Stomach smooth muscle (tissue), 2 donors: ENCODE measurements around the gene CABLES1.
"Not testable (repeated sequence)": the region's sequence is repeated elsewhere in the genome, so short reads cannot be mapped to it uniquely, and the experiment has no call there.

ENCODE experiments used
- H3K27ac ChIP-seq: one replicate; pipeline ENCODE4 v1.7.0; 2013; ENCODE audit warnings: mild to moderate bottlenecking, low read length, inconsistent platforms
- H3K27me3 ChIP-seq, 2 donors: one replicate each; pipeline ENCODE4 v1.7.0; 2013; ENCODE audit warnings: low read length in 2 of 2; ENCODE audit not compliant: insufficient read depth in 2 of 2, control insufficient read depth in 1 of 2
- H3K36me3 ChIP-seq, 2 donors: one replicate each; pipeline ENCODE4 v1.7.0; 2013; ENCODE audit warnings: low read length in 2 of 2; ENCODE audit not compliant: control insufficient read depth in 2 of 2, insufficient read depth in 2 of 2
- H3K4me1 ChIP-seq: one replicate; pipeline ENCODE4 v1.7.0; 2013; ENCODE audit warnings: low read length; ENCODE audit not compliant: control insufficient read depth, insufficient read depth
- H3K4me3 ChIP-seq, 2 donors: one replicate each; pipeline ENCODE4 v1.7.0; 2013; ENCODE audit warnings: low read length in 2 of 2
- H3K9ac ChIP-seq, 2 donors: one replicate each; pipeline ENCODE4 v1.7.0; 2013; ENCODE audit warnings: low read length in 2 of 2, mild to moderate bottlenecking in 1 of 2
- H3K9me3 ChIP-seq, 2 donors: one replicate each; pipeline ENCODE4 v1.7.0; 2013; ENCODE audit warnings: low read length in 2 of 2; ENCODE audit not compliant: control insufficient read depth in 2 of 2
- donor health status: healthy.
- donor health status: Pancreatic carcinoma.

CABLES1 gene

DNA sequence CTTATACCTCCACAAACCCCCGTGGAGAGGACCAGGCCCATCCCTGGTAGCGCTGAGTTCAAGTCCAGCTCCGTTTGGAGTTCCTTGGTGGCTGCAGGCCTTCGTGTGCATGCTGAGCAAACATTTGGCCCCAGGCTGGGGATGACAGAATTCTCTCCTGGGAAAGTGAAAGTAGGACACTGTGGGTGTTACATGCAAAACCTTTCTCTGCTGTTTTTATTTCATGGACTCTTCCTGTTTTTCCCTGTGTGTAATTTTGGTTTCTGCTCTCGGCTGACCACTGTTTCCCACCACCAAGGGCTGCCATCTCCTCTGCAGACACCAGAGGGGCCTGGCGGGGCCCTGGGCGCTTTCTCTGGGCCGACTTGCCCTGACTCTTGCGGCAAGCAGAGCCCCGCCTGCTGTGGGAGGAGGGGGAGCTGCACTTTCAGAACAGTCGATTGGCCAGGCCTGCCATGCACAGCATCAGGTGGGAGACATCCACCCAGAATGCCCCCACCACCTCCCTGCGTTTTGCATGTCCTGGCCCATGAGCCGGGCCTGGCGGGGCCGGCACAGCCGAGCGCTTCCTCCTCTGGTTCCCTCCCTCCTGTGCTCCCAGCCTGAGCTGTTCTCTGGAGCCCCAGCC lies 102.4 kb downstream of the CABLES1 start:
- Histone ChIP-seq H3K4me1 (peaks cover 17% of the 10 kb centered on the region), H3K9me3 (no peaks in the 10 kb centered on the region), H3K36me3 (no peaks in the 10 kb centered on the region), H3K27me3 (no peaks in the 10 kb centered on the region), H3K9ac (peak overlapping the region in 1 of 2 donors; percentile 66), H3K4me3 (peak overlapping the region; percentile 20 to 65), H3K27ac (peak overlapping the region; percentile 58)

- H3K9ac ChIP-seq: peak overlapping the region in 1 of 2 donors; percentile 66
- H3K36me3 ChIP-seq: no peaks in the 10 kb centered on the region
- H3K4me1 ChIP-seq: peaks cover 17% of the 10 kb centered on the region
- peak overlapping the region; percentile 58 for H3K27ac ChIP-seq
- H3K27me3 ChIP-seq: no peaks in the 10 kb centered on the region
- no peaks in the 10 kb centered on the region for H3K9me3 ChIP-seq
- H3K4me3 ChIP-seq: peak overlapping the region; percentile 20 to 65
Observed at GRCh38 chr18:23238152-23238531, 102.9 kb downstream of the CABLES1 start.

- H3K4me1 ChIP-seq: peaks cover 17% of the 10 kb centered on the region
- H3K27me3 ChIP-seq: no peaks in the 10 kb centered on the region
- H3K9me3 ChIP-seq: no peaks in the 10 kb centered on the region
- H3K27ac ChIP-seq: peak overlapping the region; percentile 58
- no peaks in the 10 kb centered on the region for H3K36me3 ChIP-seq
- H3K4me3 ChIP-seq: peak overlapping the region; percentile 19 to 65
- no peak overlapping the region for H3K9ac ChIP-seq
Observed at GRCh38 chr18:23238651-23239349, 103.5 kb downstream of the CABLES1 start.

DNA sequence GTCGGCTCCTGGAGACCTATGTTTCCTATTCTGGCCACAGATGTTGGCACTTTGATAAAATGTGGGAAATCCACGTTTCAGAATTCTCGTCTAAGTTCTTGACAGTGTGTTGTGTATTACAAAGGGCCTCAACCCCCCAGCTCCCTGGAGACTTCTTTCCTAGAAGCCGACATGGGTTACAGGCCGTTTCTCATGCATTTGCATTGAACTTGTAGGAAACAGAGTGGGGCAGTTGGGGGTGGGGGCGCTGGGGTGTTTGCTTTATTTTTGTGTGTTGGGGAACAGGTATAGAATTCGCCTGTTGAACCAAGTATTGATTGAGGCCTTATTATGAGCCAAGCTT lies 104.0 kb downstream of the CABLES1 start:
- H3K4me3 ChIP-seq: no peak overlapping the region
- H3K27me3 ChIP-seq: no peaks in the 10 kb centered on the region
- H3K27ac ChIP-seq: no peak overlapping the region
- H3K9me3 ChIP-seq: no peaks in the 10 kb centered on the region
- H3K9ac ChIP-seq: no peak overlapping the region
- H3K4me1 ChIP-seq: peaks cover 17% of the 10 kb centered on the region
- H3K36me3 ChIP-seq: no peaks in the 10 kb centered on the region

- H3K4me3 ChIP-seq: no peak overlapping the region
- no peak overlapping the region for H3K9ac ChIP-seq
- no peaks in the 10 kb centered on the region for H3K36me3 ChIP-seq
- H3K9me3 ChIP-seq: no peaks in the 10 kb centered on the region
- H3K27ac ChIP-seq: no peak overlapping the region
- no peaks in the 10 kb centered on the region for H3K27me3 ChIP-seq
- H3K4me1 ChIP-seq: peaks cover 17% of the 10 kb centered on the region
Observed at GRCh38 chr18:23239885-23240608, 104.8 kb downstream of the CABLES1 start.

DNA sequence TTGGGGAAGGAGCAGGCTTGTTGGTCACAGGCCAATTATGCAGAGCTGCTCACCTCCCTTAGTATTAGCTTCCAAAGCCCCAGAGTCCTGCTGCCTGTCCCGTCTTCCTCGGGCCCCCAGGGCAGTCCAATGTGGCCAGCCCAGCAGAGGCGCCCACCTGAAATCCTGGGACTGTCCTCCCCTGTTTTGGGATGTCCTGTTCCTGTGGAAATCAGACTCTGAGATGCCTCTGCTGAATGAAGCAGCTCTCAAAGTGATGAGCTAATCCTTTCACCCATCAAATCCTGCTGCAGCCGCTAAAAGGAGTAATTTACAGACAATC lies 105.3 kb downstream of the CABLES1 start:
- no peaks in the 10 kb centered on the region for H3K27me3 ChIP-seq
- no peak overlapping the region for H3K9ac ChIP-seq
- H3K4me1 ChIP-seq: peaks cover 17% of the 10 kb centered on the region
- no peak overlapping the region for H3K27ac ChIP-seq
- no peak overlapping the region for H3K4me3 ChIP-seq
- H3K9me3 ChIP-seq: no peaks in the 10 kb centered on the region
- no peaks in the 10 kb centered on the region for H3K36me3 ChIP-seq

- not testable (repeated sequence) for H3K9ac ChIP-seq, H3K9me3 ChIP-seq, H3K4me3 ChIP-seq, H3K36me3 ChIP-seq, H3K27ac ChIP-seq, H3K27me3 ChIP-seq
- H3K4me1 ChIP-seq: peaks cover 17% of the 10 kb centered on the region
Observed at GRCh38 chr18:23241833-23242496, 106.7 kb downstream of the CABLES1 start.

- Histone ChIP-seq H3K36me3 (no peaks in the 10 kb centered on the region), H3K27me3 (no peaks in the 10 kb centered on the region), H3K9me3 (no peaks in the 10 kb centered on the region), H3K4me3 (no peak overlapping the region), H3K27ac (no peak overlapping the region), H3K9ac (no peak overlapping the region), H3K4me1 (peaks cover 6% of the 10 kb centered on the region)
Observed at GRCh38 chr18:23243178-23243577, 107.9 kb downstream of the CABLES1 start.

- Histone ChIP-seq H3K9me3 (no peaks in the 10 kb centered on the region), H3K4me3 (no peak overlapping the region), H3K9ac (no peak overlapping the region), H3K27me3 (no peaks in the 10 kb centered on the region), H3K36me3 (no peaks in the 10 kb centered on the region), H3K4me1 (no peaks in the 10 kb centered on the region), H3K27ac (no peak overlapping the region)
Observed at GRCh38 chr18:23243816-23244215, 108.5 kb downstream of the CABLES1 start.

- Histone ChIP-seq H3K9me3 (peaks cover 0 to 3% of the 10 kb centered on the region in 2 donors), H3K4me1 (no peaks in the 10 kb centered on the region), H3K9ac (no peak overlapping the region), H3K27ac (no peak overlapping the region), H3K27me3 (no peaks in the 10 kb centered on the region), H3K36me3 (no peaks in the 10 kb centered on the region), H3K4me3 (no peak overlapping the region)
Observed at GRCh38 chr18:23244401-23244800, 109.1 kb downstream of the CABLES1 start.
